Breast epithelium (tissue), 4 donors: ENCODE results near the gene YIPF3. TPM values are rescaled to one million over a fixed set of nuclear protein-coding genes. Genes with fewer than 3 reads are reported as not detected.
"Not testable (repeated sequence)": the region's sequence is repeated elsewhere in the genome, so short reads cannot be mapped to it uniquely, and the experiment has no call there.

ENCODE experiments used
- DNase-seq, 2 donors: peaks; one replicate each; pipeline ENCODE4 v3.0.0-alpha.2; 2019; ENCODE audit warnings: low spot score in 2 of 2
- H3K27ac ChIP-seq, 2 donors: fragments of 200-600 bp; sonication (generic) in 1 of 2; one replicate each; pipeline ENCODE4 v1.5.1; 2016 to 2019; ENCODE audit warnings: mild to moderate bottlenecking in 1 of 2
- H3K27me3 ChIP-seq, 2 donors: fragments of 200-600 bp; sonication (generic) in 1 of 2; one replicate each; pipeline versions ENCODE4 v1.5.1 to v1.6.0; 2017 to 2019; ENCODE audit warnings: control low read depth in 1 of 2, mild to moderate bottlenecking in 1 of 2
- H3K36me3 ChIP-seq: fragments of 200-600 bp; one replicate; pipeline ENCODE4 v1.5.1; 2019
- H3K4me1 ChIP-seq, 2 donors: fragments of 200-600 bp; sonication (generic); one replicate each; pipeline ENCODE4 v1.5.1; 2016 to 2019; ENCODE audit warnings: control low read depth in 1 of 2
- H3K4me3 ChIP-seq, 3 donors: fragments of 200-600 bp; sonication (generic); 1 replicate in 2 of 3; 2 replicates in 1 of 3; pipeline ENCODE4 v1.5.1; 2016 to 2019; ENCODE audit warnings: mild to moderate bottlenecking in 3 of 3, moderate library complexity in 2 of 3
- H3K9me3 ChIP-seq, 2 donors: fragments of 200-600 bp; sonication (generic) in 1 of 2; one replicate each; pipeline ENCODE4 v1.5.1; 2016 to 2019; ENCODE audit warnings: control low read depth in 1 of 2
- CTCF ChIP-seq, 3 donors: fragments of 450-650 bp; IDR thresholded peaks; one replicate each; pipeline ENCODE4 v1.5.1; 2016 to 2017; ENCODE audit warnings: antibody characterized with exemption in 3 of 3, mild to moderate bottlenecking in 3 of 3, moderate library complexity in 3 of 3
- POLR2A ChIP-seq: fragments of 450-650 bp; IDR thresholded peaks from one replicate; pipeline ENCODE4 v1.6.1; 2016; ENCODE audit warnings: antibody characterized with exemption, mild to moderate bottlenecking, moderate library complexity
- POLR2AphosphoS5 ChIP-seq, 3 donors: sonication (generic); formaldehyde crosslinking; IDR thresholded peaks; one replicate each; pipeline ENCODE4 v1.6.1; 2017; ENCODE audit warnings: antibody characterized with exemption in 3 of 3
- intact Hi-C: fragments of 100-400 bp; cut with DNase I; formaldehyde crosslinking; loops from one replicate; pipeline ENCODE4 v1.15.1; 2023; ENCODE audit warnings: low total_unique reads
- total RNA-seq, 3 donors: library from RNA; depleted of rRNA; stranded (reverse); fragments of >200 nt; gene quantifications; one replicate each; pipeline ENCODE4 v1.1.0, GENCODE V29; 2016

YIPF3 gene
- total RNA-seq, 3 donors from 2014 or later: 89.5 to 100 (median 96.2) TPM

- Histone ChIP-seq H3K4me1 (peaks cover 0 to 5% of the 10 kb centered on the region in 2 donors), H3K9me3 (no peaks in the 10 kb centered on the region), H3K27me3 (no peaks in the 10 kb centered on the region), H3K4me3 (no peak overlapping the region), H3K27ac (no peak overlapping the region), H3K36me3 (no peaks in the 10 kb centered on the region)
- intact Hi-C loops: no loop called here
- no peak for TF ChIP-seq POLR2AphosphoS5 (IDR thresholded peaks at IDR 0.05)
- no peak for TF ChIP-seq CTCF (IDR thresholded peaks at IDR 0.05)
- TF ChIP-seq POLR2A: no peak
- no peak for DNase-seq
These were observed 46.8 kb downstream of the YIPF3 start for GRCh38 chr6:43469947-43470346.

GRCh38 chr6:43468748-43469681 is 47.7 kb downstream of the YIPF3 start:
- Histone ChIP-seq H3K4me3 (no peak overlapping the region), H3K36me3 (no peaks in the 10 kb centered on the region), H3K27ac (peak overlapping the region; percentile 33 to 48), H3K27me3 (no peaks in the 10 kb centered on the region), H3K9me3 (no peaks in the 10 kb centered on the region), H3K4me1 (peaks cover 0 to 5% of the 10 kb centered on the region in 2 donors)
- TF ChIP-seq POLR2AphosphoS5 (IDR thresholded peaks at IDR 0.05): no peak
- no peak for TF ChIP-seq CTCF (IDR thresholded peaks at IDR 0.05)
- no peak for TF ChIP-seq POLR2A
- intact Hi-C loops: no loop called here
- DNase-seq: no peak

GRCh38 chr6:43468240-43468639 is 48.5 kb downstream of the YIPF3 start:
- TF ChIP-seq POLR2AphosphoS5 (IDR thresholded peaks at IDR 0.05) (no peak), POLR2A (no peak), CTCF (IDR thresholded peaks at IDR 0.05) (no peak)
- H3K27me3 ChIP-seq: no peaks in the 10 kb centered on the region
- H3K9me3 ChIP-seq: no peaks in the 10 kb centered on the region
- no peaks in the 10 kb centered on the region for H3K36me3 ChIP-seq
- H3K4me3 ChIP-seq: no peak overlapping the region
- no peak for DNase-seq
- H3K4me1 ChIP-seq: peaks cover 0 to 5% of the 10 kb centered on the region in 2 donors
- intact Hi-C loops: no loop called here
- H3K27ac ChIP-seq: peak overlapping the region in 1 of 2 donors; percentile 33

- intact Hi-C loops: no loop called here
- peaks cover 0 to 5% of the 10 kb centered on the region in 2 donors for H3K4me1 ChIP-seq
- TF ChIP-seq CTCF (IDR thresholded peaks at IDR 0.05): no peak
- no peak for TF ChIP-seq POLR2A
- no peak for TF ChIP-seq POLR2AphosphoS5 (IDR thresholded peaks at IDR 0.05)
- DNase-seq: no peak
- H3K36me3 ChIP-seq: no peaks in the 10 kb centered on the region
- no peaks in the 10 kb centered on the region for H3K27me3 ChIP-seq
- no peak overlapping the region for H3K27ac ChIP-seq
- no peaks in the 10 kb centered on the region for H3K9me3 ChIP-seq
- H3K4me3 ChIP-seq: no peak overlapping the region
These were observed 49.0 kb downstream of the YIPF3 start for GRCh38 chr6:43467752-43468151.

- H3K4me1 ChIP-seq, H3K27ac ChIP-seq, H3K9me3 ChIP-seq, intact Hi-C loops, DNase-seq, H3K4me3 ChIP-seq, H3K36me3 ChIP-seq, H3K27me3 ChIP-seq: not testable (repeated sequence)
These were observed 49.5 kb downstream of the YIPF3 start for GRCh38 chr6:43467265-43467664.
